Liver (tissue), 9 donors: ENCODE results near the gene HYAL3. TPM values are rescaled to one million over a fixed set of nuclear protein-coding genes. Genes with fewer than 3 reads are reported as not detected.

ENCODE experiments used
- DNase-seq: peaks from one replicate; pipeline ENCODE4 v3.0.0-alpha.2; 2017; ENCODE audit warnings: low spot score
- H3K27ac ChIP-seq, 2 donors: one replicate each; pipeline ENCODE4 v1.7.0; 2013; ENCODE audit warnings: inconsistent platforms in 2 of 2, low read length in 2 of 2, control low read depth in 1 of 2, low read depth in 1 of 2, mild to moderate bottlenecking in 1 of 2
- H3K27me3 ChIP-seq, 4 donors: one replicate each; pipeline versions ENCODE4 v1.6.1 to v1.7.0; 2013; ENCODE audit warnings: low read length in 3 of 4, inconsistent platforms in 1 of 4, mild to moderate bottlenecking in 1 of 4, moderate library complexity in 1 of 4; ENCODE audit not compliant: control insufficient read depth in 4 of 4, insufficient read depth in 4 of 4
- H3K36me3 ChIP-seq, 4 donors: one replicate each; pipeline versions ENCODE4 v1.6.1 to v1.7.0; 2013; ENCODE audit warnings: low read length in 3 of 4, mild to moderate bottlenecking in 3 of 4, low read depth in 1 of 4, moderate library complexity in 1 of 4; ENCODE audit not compliant: control insufficient read depth in 4 of 4, insufficient read depth in 3 of 4
- H3K4me1 ChIP-seq, 4 donors: one replicate each; pipeline versions ENCODE4 v1.6.1 to v1.7.0; 2013; ENCODE audit warnings: low read length in 3 of 4, mild to moderate bottlenecking in 3 of 4, moderate library complexity in 1 of 4; ENCODE audit not compliant: control insufficient read depth in 4 of 4, insufficient read depth in 4 of 4
- H3K4me3 ChIP-seq, 3 donors: one replicate each; pipeline versions ENCODE4 v1.6.1 to v1.7.0; 2013; ENCODE audit warnings: low read length in 3 of 3, control low read depth in 1 of 3, low read depth in 1 of 3, mild to moderate bottlenecking in 1 of 3
- H3K9ac ChIP-seq, 2 donors: one replicate each; pipeline ENCODE4 v1.7.0; 2013; ENCODE audit warnings: low read length in 2 of 2, mild to moderate bottlenecking in 2 of 2, moderate library complexity in 2 of 2, control low read depth in 1 of 2, low read depth in 1 of 2
- H3K9me3 ChIP-seq, 4 donors: one replicate each; pipeline versions ENCODE4 v1.6.1 to v1.7.0; 2013; ENCODE audit warnings: low read length in 3 of 4; ENCODE audit not compliant: control insufficient read depth in 4 of 4
- EGR1 ChIP-seq, 2 donors: IDR thresholded peaks; 2 replicates each; pipeline ENCODE4 v1.6.1; 2016 to 2018; ENCODE audit warnings: antibody characterized with exemption in 2 of 2, low read depth in 2 of 2
- FOXA1 ChIP-seq: IDR thresholded peaks from 2 replicates; pipeline ENCODE4 v1.6.1; 2016; ENCODE audit warnings: antibody characterized with exemption
- FOXA2 ChIP-seq: IDR thresholded peaks from 2 replicates; pipeline ENCODE4 v1.6.1; 2016; ENCODE audit warnings: antibody characterized with exemption
- GABPA ChIP-seq, 2 donors: IDR thresholded peaks in 1 of 2; conservative IDR thresholded peaks in 1 of 2; 2 replicates each; pipeline ENCODE4 v1.6.1; 2016; ENCODE audit warnings: antibody characterized with exemption in 2 of 2, mild to moderate bottlenecking in 1 of 2, moderate library complexity in 1 of 2
- HNF4A ChIP-seq, 2 donors: conservative IDR thresholded peaks; 2 replicates each; pipeline ENCODE4 v1.6.1; 2016; ENCODE audit warnings: antibody characterized with exemption in 2 of 2, mild to moderate bottlenecking in 2 of 2
- HNF4G ChIP-seq: IDR thresholded peaks from 2 replicates; pipeline ENCODE4 v1.6.1; 2016; ENCODE audit warnings: antibody characterized with exemption
- JUND ChIP-seq, 2 donors: IDR thresholded peaks; 2 replicates each; pipeline ENCODE4 v1.6.1; 2016; ENCODE audit warnings: antibody characterized with exemption in 2 of 2
- NR2F2 ChIP-seq: IDR thresholded peaks from 2 replicates; pipeline ENCODE4 v1.6.1; 2016; ENCODE audit warnings: antibody characterized with exemption
- RAD21 ChIP-seq, 2 donors: IDR thresholded peaks; 2 replicates each; pipeline ENCODE4 v1.6.1; 2016; ENCODE audit warnings: antibody characterized with exemption in 2 of 2, mild to moderate bottlenecking in 2 of 2
- RXRA ChIP-seq, 2 donors: IDR thresholded peaks; 2 replicates each; pipeline ENCODE4 v1.6.1; 2017 to 2018; ENCODE audit warnings: antibody characterized with exemption in 2 of 2, mild to moderate bottlenecking in 1 of 2
- SP1 ChIP-seq: IDR thresholded peaks from 2 replicates; pipeline ENCODE4 v1.6.1; 2018; ENCODE audit warnings: antibody characterized with exemption, mild to moderate bottlenecking
- TAF1 ChIP-seq: conservative IDR thresholded peaks from 2 replicates; pipeline ENCODE4 v1.6.1; 2016; ENCODE audit warnings: antibody characterized with exemption, mild to moderate bottlenecking
- YY1 ChIP-seq: IDR thresholded peaks from 2 replicates; pipeline ENCODE4 v1.6.1; 2016; ENCODE audit warnings: antibody characterized with exemption, mild to moderate bottlenecking
- WGBS: extraction: QIAGEN DNeasy Blood & Tissue Kit; methylation state at CpG from one replicate; pipeline ENCODE4 v1.1.7; 2013; 5-methylcytosine and 5-hydroxymethylcytosine counted together
- polyA plus RNA-seq, 2 donors: library from polyadenylated mRNA; stranded (reverse) in 1 of 2; unstranded in 1 of 2; fragments of 200-250 nt in 1 of 2; fragments of >200 nt in 1 of 2; fragmentation: Nextera tagmentation in 1 of 2; extraction: Ambion mirVana in 1 of 2; gene quantifications; one replicate each; pipeline versions ENCODE4 v1.2.1 to v1.2.3, GENCODE V29; 2013 to 2015
- total RNA-seq, 2 donors: library from RNA; depleted of rRNA; stranded (reverse); fragments of >200 nt; gene quantifications; one replicate each; pipeline ENCODE4 v1.2.3, GENCODE V29; 2014
- TF ChIP-seq, protein P1 (sequence below): IDR thresholded peaks from 2 replicates; pipeline ENCODE4 v1.6.1; 2016; ENCODE audit warnings: antibody characterized with exemption, mild to moderate bottlenecking
- TF ChIP-seq, protein P2 (sequence below): fragments of 150-350 bp; IDR thresholded peaks from 2 replicates; pipeline ENCODE4 v1.5.1; 2017; ENCODE audit warnings: improper control_type of control experiment, low read depth, low read length; ENCODE audit not compliant: missing input control
- TF ChIP-seq, protein P3 (sequence below): IDR thresholded peaks from 2 replicates; pipeline ENCODE4 v1.6.1; 2016; ENCODE audit warnings: antibody characterized with exemption
- TF ChIP-seq, protein P4 (sequence below): IDR thresholded peaks from 2 replicates; pipeline ENCODE4 v1.6.1; 2016; ENCODE audit warnings: antibody characterized with exemption
- TF ChIP-seq, protein P5 (sequence below): IDR thresholded peaks from 2 replicates; pipeline ENCODE4 v1.6.1; 2016; ENCODE audit warnings: antibody characterized with exemption
- donor health status: healthy.
- donor health status: healthy.
- donor health status: healthy.
- donor health status: healthy.
- donor health status: healthy.

The HYAL3 gene
- total and polyA plus RNA-seq, 4 donors = 1.8 to 6.6 (median 2.0) TPM

DNA sequence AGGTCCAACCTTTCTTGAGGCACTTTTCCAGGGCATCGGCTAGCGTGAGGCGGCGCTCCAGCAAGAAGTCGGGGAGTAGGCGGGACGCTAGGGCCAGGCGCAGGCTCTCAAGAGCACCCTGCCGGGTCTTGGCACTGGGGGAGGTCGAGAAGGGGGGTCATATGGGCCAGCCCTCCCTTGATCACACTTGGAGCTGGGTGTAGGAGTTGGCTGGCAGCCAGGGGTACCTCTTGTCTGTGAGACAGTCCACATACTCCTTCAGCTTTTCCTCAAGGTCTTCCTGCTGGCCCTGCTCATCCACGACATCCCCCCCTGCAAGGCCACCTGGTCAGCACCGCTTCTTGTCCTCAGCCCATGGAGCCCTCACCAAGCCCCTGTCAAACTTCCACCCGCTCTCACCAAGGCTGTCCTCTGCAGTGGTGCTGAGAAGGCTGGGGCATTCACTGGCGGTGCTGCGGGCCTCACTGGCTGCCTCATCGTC is 9.0 kb downstream of the HYAL3 start:
- WGBS = 94% methylated on average over 16 of the region's 16 CpGs
- Histone ChIP-seq H3K36me3 (peaks cover 5 to 41% (median 22%) of the 10 kb centered on the region in 4 donors), H3K4me3 (no peak overlapping the region), H3K4me1 (peaks cover 5 to 25% (median 17%) of the 10 kb centered on the region in 4 donors), H3K27ac (peak overlapping the region in 1 of 2 donors; percentile 97), H3K27me3 (no peaks in the 10 kb centered on the region), H3K9ac (no peak overlapping the region), H3K9me3 (no peaks in the 10 kb centered on the region)
- no peak for DNase-seq
- no peak for TF ChIP-seq FOXA1
- TF ChIP-seq EGR1 (IDR thresholded peaks at IDR 0.05; ENCODE audit: low read depth in 2 of 2) = no peak
- no peak for TF ChIP-seq RXRA (IDR thresholded peaks at IDR 0.05)
- no peak for TF ChIP-seq HNF4G
- TF ChIP-seq, protein P1, sequence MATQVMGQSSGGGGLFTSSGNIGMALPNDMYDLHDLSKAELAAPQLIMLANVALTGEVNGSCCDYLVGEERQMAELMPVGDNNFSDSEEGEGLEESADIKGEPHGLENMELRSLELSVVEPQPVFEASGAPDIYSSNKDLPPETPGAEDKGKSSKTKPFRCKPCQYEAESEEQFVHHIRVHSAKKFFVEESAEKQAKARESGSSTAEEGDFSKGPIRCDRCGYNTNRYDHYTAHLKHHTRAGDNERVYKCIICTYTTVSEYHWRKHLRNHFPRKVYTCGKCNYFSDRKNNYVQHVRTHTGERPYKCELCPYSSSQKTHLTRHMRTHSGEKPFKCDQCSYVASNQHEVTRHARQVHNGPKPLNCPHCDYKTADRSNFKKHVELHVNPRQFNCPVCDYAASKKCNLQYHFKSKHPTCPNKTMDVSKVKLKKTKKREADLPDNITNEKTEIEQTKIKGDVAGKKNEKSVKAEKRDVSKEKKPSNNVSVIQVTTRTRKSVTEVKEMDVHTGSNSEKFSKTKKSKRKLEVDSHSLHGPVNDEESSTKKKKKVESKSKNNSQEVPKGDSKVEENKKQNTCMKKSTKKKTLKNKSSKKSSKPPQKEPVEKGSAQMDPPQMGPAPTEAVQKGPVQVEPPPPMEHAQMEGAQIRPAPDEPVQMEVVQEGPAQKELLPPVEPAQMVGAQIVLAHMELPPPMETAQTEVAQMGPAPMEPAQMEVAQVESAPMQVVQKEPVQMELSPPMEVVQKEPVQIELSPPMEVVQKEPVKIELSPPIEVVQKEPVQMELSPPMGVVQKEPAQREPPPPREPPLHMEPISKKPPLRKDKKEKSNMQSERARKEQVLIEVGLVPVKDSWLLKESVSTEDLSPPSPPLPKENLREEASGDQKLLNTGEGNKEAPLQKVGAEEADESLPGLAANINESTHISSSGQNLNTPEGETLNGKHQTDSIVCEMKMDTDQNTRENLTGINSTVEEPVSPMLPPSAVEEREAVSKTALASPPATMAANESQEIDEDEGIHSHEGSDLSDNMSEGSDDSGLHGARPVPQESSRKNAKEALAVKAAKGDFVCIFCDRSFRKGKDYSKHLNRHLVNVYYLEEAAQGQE = no peak
- no peak for TF ChIP-seq SP1
- no peak for TF ChIP-seq FOXA2
- TF ChIP-seq TAF1 = no peak
- TF ChIP-seq, protein P2, sequence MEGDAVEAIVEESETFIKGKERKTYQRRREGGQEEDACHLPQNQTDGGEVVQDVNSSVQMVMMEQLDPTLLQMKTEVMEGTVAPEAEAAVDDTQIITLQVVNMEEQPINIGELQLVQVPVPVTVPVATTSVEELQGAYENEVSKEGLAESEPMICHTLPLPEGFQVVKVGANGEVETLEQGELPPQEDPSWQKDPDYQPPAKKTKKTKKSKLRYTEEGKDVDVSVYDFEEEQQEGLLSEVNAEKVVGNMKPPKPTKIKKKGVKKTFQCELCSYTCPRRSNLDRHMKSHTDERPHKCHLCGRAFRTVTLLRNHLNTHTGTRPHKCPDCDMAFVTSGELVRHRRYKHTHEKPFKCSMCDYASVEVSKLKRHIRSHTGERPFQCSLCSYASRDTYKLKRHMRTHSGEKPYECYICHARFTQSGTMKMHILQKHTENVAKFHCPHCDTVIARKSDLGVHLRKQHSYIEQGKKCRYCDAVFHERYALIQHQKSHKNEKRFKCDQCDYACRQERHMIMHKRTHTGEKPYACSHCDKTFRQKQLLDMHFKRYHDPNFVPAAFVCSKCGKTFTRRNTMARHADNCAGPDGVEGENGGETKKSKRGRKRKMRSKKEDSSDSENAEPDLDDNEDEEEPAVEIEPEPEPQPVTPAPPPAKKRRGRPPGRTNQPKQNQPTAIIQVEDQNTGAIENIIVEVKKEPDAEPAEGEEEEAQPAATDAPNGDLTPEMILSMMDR = no peak

DNA sequence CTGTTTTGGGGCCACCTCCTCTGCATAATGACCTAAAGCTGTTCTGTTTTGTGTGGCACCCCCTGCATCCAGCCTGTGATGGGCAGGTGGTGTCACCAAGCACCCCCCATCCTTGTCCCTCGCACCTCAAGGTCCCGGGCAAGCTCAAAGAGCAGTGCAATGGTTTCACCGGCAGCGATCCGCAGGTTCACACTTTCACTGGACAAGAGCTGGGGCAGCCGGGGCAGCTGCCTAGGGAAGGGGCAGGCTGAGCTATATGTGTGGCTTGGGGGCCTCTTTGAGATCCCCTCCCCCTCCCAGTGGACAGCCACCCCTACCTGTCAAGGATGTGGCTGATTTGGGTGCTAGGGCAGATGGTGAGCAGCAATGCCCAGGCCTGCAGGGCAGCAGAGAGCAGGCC is 10.1 kb downstream of the HYAL3 start:
- Histone ChIP-seq H3K27ac (no peak overlapping the region), H3K4me3 (no peak overlapping the region), H3K4me1 (peaks cover 5 to 25% (median 17%) of the 10 kb centered on the region in 4 donors), H3K36me3 (peaks cover 5 to 41% (median 22%) of the 10 kb centered on the region in 4 donors), H3K9me3 (no peaks in the 10 kb centered on the region), H3K9ac (no peak overlapping the region), H3K27me3 (no peaks in the 10 kb centered on the region)
- 98% methylated on average over 6 of the region's 6 CpGs for WGBS
- TF ChIP-seq HNF4G (no peak), YY1 (no peak), FOXA1 (no peak), RAD21 (IDR thresholded peaks at IDR 0.05) (no peak), FOXA2 (no peak), SP1 (no peak), EGR1 (IDR thresholded peaks at IDR 0.05; ENCODE audit: low read depth in 2 of 2) (no peak), HNF4A (conservative IDR thresholded peaks at IDR 0.05) (no peak), RXRA (IDR thresholded peaks at IDR 0.05) (no peak), TAF1 (no peak), JUND (IDR thresholded peaks at IDR 0.05) (no peak), NR2F2 (no peak), GABPA (IDR thresholded peaks at IDR 0.05 in 1 of 2, conservative IDR thresholded peaks at IDR 0.05 in 1 of 2) (no peak)
- TF ChIP-seq, protein P3, sequence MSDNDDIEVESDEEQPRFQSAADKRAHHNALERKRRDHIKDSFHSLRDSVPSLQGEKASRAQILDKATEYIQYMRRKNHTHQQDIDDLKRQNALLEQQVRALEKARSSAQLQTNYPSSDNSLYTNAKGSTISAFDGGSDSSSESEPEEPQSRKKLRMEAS = no peak
- TF ChIP-seq, protein P1 = no peak
- TF ChIP-seq, protein P2 = no peak
- TF ChIP-seq, protein P4, sequence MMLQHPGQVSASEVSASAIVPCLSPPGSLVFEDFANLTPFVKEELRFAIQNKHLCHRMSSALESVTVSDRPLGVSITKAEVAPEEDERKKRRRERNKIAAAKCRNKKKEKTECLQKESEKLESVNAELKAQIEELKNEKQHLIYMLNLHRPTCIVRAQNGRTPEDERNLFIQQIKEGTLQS = no peak
- TF ChIP-seq, protein P5, sequence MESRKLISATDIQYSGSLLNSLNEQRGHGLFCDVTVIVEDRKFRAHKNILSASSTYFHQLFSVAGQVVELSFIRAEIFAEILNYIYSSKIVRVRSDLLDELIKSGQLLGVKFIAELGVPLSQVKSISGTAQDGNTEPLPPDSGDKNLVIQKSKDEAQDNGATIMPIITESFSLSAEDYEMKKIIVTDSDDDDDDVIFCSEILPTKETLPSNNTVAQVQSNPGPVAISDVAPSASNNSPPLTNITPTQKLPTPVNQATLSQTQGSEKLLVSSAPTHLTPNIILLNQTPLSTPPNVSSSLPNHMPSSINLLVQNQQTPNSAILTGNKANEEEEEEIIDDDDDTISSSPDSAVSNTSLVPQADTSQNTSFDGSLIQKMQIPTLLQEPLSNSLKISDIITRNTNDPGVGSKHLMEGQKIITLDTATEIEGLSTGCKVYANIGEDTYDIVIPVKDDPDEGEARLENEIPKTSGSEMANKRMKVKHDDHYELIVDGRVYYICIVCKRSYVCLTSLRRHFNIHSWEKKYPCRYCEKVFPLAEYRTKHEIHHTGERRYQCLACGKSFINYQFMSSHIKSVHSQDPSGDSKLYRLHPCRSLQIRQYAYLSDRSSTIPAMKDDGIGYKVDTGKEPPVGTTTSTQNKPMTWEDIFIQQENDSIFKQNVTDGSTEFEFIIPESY = no peak
- no peak for DNase-seq
